ENCODE data around the gene PCGF2. TPM values are rescaled to one million over a fixed set of nuclear protein-coding genes. Genes with fewer than 3 reads are reported as not detected.

The PCGF2 gene
- total RNA-seq, result 4.5 and 6.3 TPM in 2 replicates

GRCh38 chr17:38748149-38748891 is at the start of gene PCGF2:
PCGF2 (minus strand) TSS chr17:38748336; CDS start chr17:38740402, 7,934 bp downstream.

GRCh38 chr17:38752308-38753070 is 4.4 kb upstream of the PCGF2 start, which contains the start of gene PSMB3:
PSMB3 (plus strand) TSS chr17:38752741; CDS start chr17:38752827, 86 bp downstream.

GRCh38 chr17:38729886-38730525 is 18.1 kb downstream of the PCGF2 start, which contains the start of gene CISD3:
CISD3 (plus strand) TSS chr17:38730341; CDS start chr17:38730359, 18 bp downstream.

GRCh38 chr17:38704606-38705522 is 43.3 kb downstream of the PCGF2 start, which contains the start of gene MLLT6:
MLLT6 (plus strand) TSS chr17:38705273; CDS start chr17:38705633, 360 bp downstream.

Other genes starting within 250 kb of the PCGF2 start
- gene SRCIN1, start 142.4 kb downstream of the PCGF2 start, total RNA-seq, result 0.42 TPM in 1 of 2 replicates, not detected in the other
- gene EPOP, start 73.4 kb downstream of the PCGF2 start, total RNA-seq, result 4.3 and 7.1 TPM in 2 replicates
- 20.1 and 24.4 TPM in 2 replicates for gene MLLT6, start 43.1 kb downstream of the PCGF2 start, total RNA-seq
- 7.5 and 11.2 TPM in 2 replicates for gene CISD3, start 18.0 kb downstream of the PCGF2 start, total RNA-seq
- gene PSMB3, start 4.4 kb upstream of the PCGF2 start, total RNA-seq, result 299 and 314 TPM in 2 replicates
- gene PIP4K2B, start 51.2 kb upstream of the PCGF2 start, total RNA-seq, result 25.2 and 31.9 TPM in 2 replicates
- gene CWC25, start 77.0 kb upstream of the PCGF2 start, total RNA-seq, result 8.5 and 11.4 TPM in 2 replicates
- 1,511 and 1,520 TPM in 2 replicates for gene RPL23, start 105.4 kb upstream of the PCGF2 start, total RNA-seq
- gene LASP1, start 121.7 kb upstream of the PCGF2 start, total RNA-seq, result 131 and 183 TPM in 2 replicates
- gene FBXO47, start 219.1 kb upstream of the PCGF2 start, total RNA-seq, result not detected in 2 replicates

All from airway epithelial cell (primary cell).